Stimulated activated CD8-positive, alpha-beta memory T cell treated with anti-CD3 and anti-CD28 coated beads, Interleukin-15, amount 100 ng/mL, for 4 hours (primary cell): Measurements from ENCODE around the gene KCNK1.

Experiments used
- DNase-seq, 2 donors: peaks; one replicate each; pipeline ENCODE4 v3.0.0-alpha.2; 2020; ENCODE audit warnings: low read depth in 2 of 2

The KCNK1 gene

GRCh38 chr1:233636503-233636877 is 22.6 kb downstream of the KCNK1 start:
- DNase-seq, result no peak

- no peak for DNase-seq
These were observed 24.6 kb downstream of the KCNK1 start for GRCh38 chr1:233638513-233638912.

- DNase-seq, result no peak
These were observed 25.7 kb downstream of the KCNK1 start for GRCh38 chr1:233639611-233640010.

- no peak for DNase-seq
These were observed 26.3 kb downstream of the KCNK1 start for GRCh38 chr1:233640179-233640578.

GRCh38 chr1:233641029-233641428 is 27.1 kb downstream of the KCNK1 start:
- DNase-seq, result no peak

GRCh38 chr1:233647073-233647472 is 33.2 kb downstream of the KCNK1 start:
- no peak for DNase-seq

- DNase-seq, result no peak
These were observed 33.7 kb downstream of the KCNK1 start for GRCh38 chr1:233647636-233648035.

- no peak for DNase-seq
These were observed 37.2 kb downstream of the KCNK1 start for GRCh38 chr1:233651061-233651460.

GRCh38 chr1:233651563-233652233 is 37.8 kb downstream of the KCNK1 start:
- DNase-seq, result no peak

GRCh38 chr1:233652526-233652925 is 38.6 kb downstream of the KCNK1 start:
- DNase-seq, result no peak

GRCh38 chr1:233654658-233655280 is 40.9 kb downstream of the KCNK1 start:
- DNase-seq, result no peak

GRCh38 chr1:233655301-233655740 is 41.4 kb downstream of the KCNK1 start:
- DNase-seq, result no peak

- no peak for DNase-seq
These were observed 42.2 kb downstream of the KCNK1 start for GRCh38 chr1:233656032-233656635.

GRCh38 chr1:233656687-233657086 is 42.8 kb downstream of the KCNK1 start:
- no peak for DNase-seq

- no peak for DNase-seq
These were observed 43.6 kb downstream of the KCNK1 start for GRCh38 chr1:233657466-233657865.

GRCh38 chr1:233659495-233659894 is 45.6 kb downstream of the KCNK1 start:
- no peak for DNase-seq

- no peak for DNase-seq
These were observed 47.7 kb downstream of the KCNK1 start for GRCh38 chr1:233661376-233662159.

- DNase-seq, result no peak
These were observed 48.8 kb downstream of the KCNK1 start for GRCh38 chr1:233662575-233663304.

- DNase-seq, result no peak
These were observed 50.3 kb downstream of the KCNK1 start for GRCh38 chr1:233664253-233664652.

GRCh38 chr1:233664804-233665574 is 51.1 kb downstream of the KCNK1 start:
- DNase-seq, result no peak
